Stimulated activated CD4-positive, alpha-beta T cell treated with anti-CD3 and anti-CD28 coated beads, Interleukin-1b, Interleukin-23, amount 100 ng/mL, for 48 hours (primary cell): Measurements from ENCODE around the gene AK3.
A peak's percentile ranks its signal among the peaks of the same experiment; 100 is the strongest.
"Not testable (repeated sequence)": the region's sequence is repeated elsewhere in the genome, so short reads cannot be mapped to it uniquely, and the experiment has no call there.

ENCODE experiments used
- DNase-seq: peaks from one replicate; pipeline ENCODE4 v3.0.0-alpha.2; 2020

Gene AK3

GRCh38 chr9:4662989-4663792 is 77.8 kb downstream of the AK3 start:
- no peak for DNase-seq

- DNase-seq: peak; percentile 76
Observed at GRCh38 chr9:4662108-4662988, 78.7 kb downstream of the AK3 start, which contains the start of gene PLPP6. PLPP6 (plus strand) TSS chr9:4662294; CDS start chr9:4662376, 82 bp downstream.

DNA sequence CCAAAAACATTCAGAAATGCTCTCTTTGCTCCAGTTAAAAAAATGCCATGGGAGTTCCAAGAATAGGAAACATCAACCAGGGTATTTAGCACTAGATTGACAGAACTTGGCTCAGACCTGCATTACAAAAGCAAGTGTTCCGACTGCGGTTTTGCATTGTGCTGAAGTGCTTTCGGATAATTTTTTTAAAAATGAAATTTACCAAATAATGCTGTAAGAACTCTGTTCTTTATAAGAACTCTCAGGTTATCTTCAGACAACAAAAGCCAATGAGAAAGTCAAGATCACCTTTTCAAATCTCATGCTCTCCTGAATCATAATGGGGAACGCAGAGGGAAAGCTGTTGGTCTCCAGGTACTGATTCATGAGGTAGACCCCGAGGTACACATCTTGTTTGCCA is 79.4 kb downstream of the AK3 start:
- no peak for DNase-seq

GRCh38 chr9:4661165-4661564 is 79.8 kb downstream of the AK3 start:
- no peak for DNase-seq

- DNase-seq: not testable (repeated sequence)
Observed at GRCh38 chr9:4660665-4661064, 80.3 kb downstream of the AK3 start.
